Upper lobe of left lung (tissue), 4 donors: ENCODE results near the gene MAPKBP1.
"Not testable (repeated sequence)": the region's sequence is repeated elsewhere in the genome, so short reads cannot be mapped to it uniquely, and the experiment has no call there.

Source experiments
- CTCF ChIP-seq, 6 experiments: fragments of 450-650 bp in 4 of 6; fragments of 200-600 bp in 2 of 6; sonication (generic) in 2 of 6; IDR thresholded peaks; one replicate each; pipeline ENCODE4 v1.5.1; 2016 to 2019; ENCODE audit warnings: antibody characterized with exemption in 6 of 6
- EP300 ChIP-seq, 4 donors: sonication (generic); formaldehyde crosslinking; IDR thresholded peaks; one replicate each; pipeline ENCODE4 v1.5.1; 2017; ENCODE audit warnings: antibody characterized with exemption in 4 of 4, control low read depth in 2 of 4
- POLR2A ChIP-seq, 4 donors: fragments of 450-650 bp; IDR thresholded peaks; one replicate each; pipeline ENCODE4 v1.5.1; 2016 to 2017; ENCODE audit warnings: antibody characterized with exemption in 4 of 4, mild to moderate bottlenecking in 2 of 4
- POLR2AphosphoS5 ChIP-seq, 2 donors: sonication (generic); formaldehyde crosslinking; IDR thresholded peaks; one replicate each; pipeline ENCODE4 v1.5.1; 2017; ENCODE audit warnings: antibody characterized with exemption in 2 of 2

- not testable (repeated sequence) for TF ChIP-seq POLR2A, CTCF, POLR2AphosphoS5, EP300 (IDR thresholded peaks at IDR 0.05)
Measured at GRCh38 chr15:41728061-41728460, 46.2 kb upstream of the MAPKBP1 start.
